GM10266 (cell line): ENCODE data around the gene KRT6B.

ENCODE experiments used
- DNase-seq: peaks from one replicate; pipeline ENCODE4 v3.0.0; 2012; ENCODE audit errors: extremely low spot score
- CTCF ChIP-seq: IDR thresholded peaks from 2 replicates; pipeline ENCODE4 v1.5.1; 2012; ENCODE audit warnings: mild to moderate bottlenecking, low read depth; ENCODE audit not compliant: control insufficient read depth, insufficient read depth; ENCODE audit errors: missing control alignments

KRT6B gene

GRCh38 chr12:52446367-52447045 is 5.4 kb downstream of the KRT6B start:
- no peak for DNase-seq
- no peak for TF ChIP-seq CTCF

- no peak for TF ChIP-seq CTCF
- no peak for DNase-seq
These were observed 6.1 kb downstream of the KRT6B start for GRCh38 chr12:52445876-52446275.

- no peak for DNase-seq
- no peak for TF ChIP-seq CTCF
These were observed 7.0 kb downstream of the KRT6B start for GRCh38 chr12:52444647-52445595.

- no peak for DNase-seq
- TF ChIP-seq CTCF: no peak
These were observed 8.0 kb downstream of the KRT6B start for GRCh38 chr12:52443966-52444365.

- no peak for TF ChIP-seq CTCF
- DNase-seq: no peak
These were observed 9.3 kb downstream of the KRT6B start for GRCh38 chr12:52442600-52443061.

GRCh38 chr12:52441320-52441911 is 10.5 kb downstream of the KRT6B start:
- TF ChIP-seq CTCF: no peak
- DNase-seq: no peak
